Peyer's patch (tissue), 4 donors: ENCODE results near the gene CXCL16. TPM values are rescaled to one million over a fixed set of nuclear protein-coding genes. Genes with fewer than 3 reads are reported as not detected.

ENCODE experiments used
- DNase-seq, 3 donors: peaks; one replicate each; pipeline ENCODE4 v3.0.0-alpha.2; 2017 to 2019
- H3K27ac ChIP-seq, 4 donors: fragments of 200-600 bp; sonication (generic); one replicate each; pipeline ENCODE4 v1.5.1; 2016 to 2019
- H3K27me3 ChIP-seq, 2 donors: fragments of 200-600 bp; sonication (generic); one replicate each; pipeline ENCODE4 v1.5.1; 2019
- H3K36me3 ChIP-seq, 3 donors: fragments of 200-600 bp; sonication (generic); one replicate each; pipeline ENCODE4 v1.5.1; 2016 to 2019
- H3K4me1 ChIP-seq, 4 donors: fragments of 200-600 bp; sonication (generic); one replicate each; pipeline ENCODE4 v1.5.1; 2016 to 2019
- H3K4me3 ChIP-seq, 4 donors: fragments of 200-600 bp; sonication (generic); 1 replicate in 3 of 4; 2 replicates in 1 of 4; pipeline ENCODE4 v1.5.1; 2016 to 2019; ENCODE audit warnings: mild to moderate bottlenecking in 1 of 4
- H3K9me3 ChIP-seq, 4 donors: fragments of 200-600 bp; sonication (generic); one replicate each; pipeline ENCODE4 v1.5.1; 2016 to 2019; ENCODE audit warnings: mild to moderate bottlenecking in 1 of 4
- POLR2A ChIP-seq, 2 donors: fragments of 450-650 bp; IDR thresholded peaks; one replicate each; pipeline ENCODE4 v1.5.1; 2017; ENCODE audit warnings: antibody characterized with exemption in 2 of 2, mild to moderate bottlenecking in 2 of 2, moderate library complexity in 2 of 2
- total RNA-seq, 4 donors: library from RNA; depleted of rRNA; stranded (reverse); fragments of >200 nt; gene quantifications; one replicate each; pipeline ENCODE4 v1.1.0, GENCODE V29; 2016
- TF ChIP-seq, protein P1 (sequence below), 6 experiments: fragments of 450-650 bp in 4 of 6; fragments of 200-600 bp in 2 of 6; sonication (generic) in 1 of 6; IDR thresholded peaks; one replicate each; pipeline ENCODE4 v1.5.1; 2017 to 2019; ENCODE audit warnings: antibody characterized with exemption in 6 of 6, mild to moderate bottlenecking in 3 of 6, moderate library complexity in 1 of 6

The CXCL16 gene
- total RNA-seq, 4 donors from 2014 or later = 24.8 to 33.1 (median 28.0) TPM

DNA sequence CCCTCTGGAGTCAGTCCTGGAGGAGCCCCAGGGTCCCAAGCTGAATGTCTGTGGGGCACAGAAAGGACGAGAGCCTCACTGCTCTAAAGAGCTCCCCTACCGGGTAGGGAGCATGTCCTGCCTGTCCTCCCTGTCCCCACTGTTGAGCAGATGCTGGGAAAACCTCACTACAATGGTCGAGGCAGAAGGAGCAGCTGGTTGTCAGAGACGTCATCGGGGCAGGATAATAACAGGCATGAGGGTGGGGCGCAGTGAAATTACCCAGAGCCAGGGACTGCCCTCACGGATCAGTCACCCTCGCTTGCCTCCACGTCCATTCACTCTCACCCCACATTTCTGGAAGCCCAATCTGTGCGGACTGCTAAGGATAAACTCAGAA, 32.5 kb upstream of the CXCL16 start:
- DNase-seq = peak in 2 of 3 donors; percentile 69 to 77
- Histone ChIP-seq H3K4me1 (peaks cover 0 to 11% (median 2%) of the 10 kb centered on the region in 4 donors), H3K4me3 (peak overlapping the region in 3 of 4 donors; percentile 9 to 61 (median 55)), H3K27me3 (no peaks in the 10 kb centered on the region), H3K9me3 (no peaks in the 10 kb centered on the region), H3K27ac (peak overlapping the region in 3 of 4 donors; percentile 67 to 93 (median 87)), H3K36me3 (no peaks in the 10 kb centered on the region)
- TF ChIP-seq, protein P1, sequence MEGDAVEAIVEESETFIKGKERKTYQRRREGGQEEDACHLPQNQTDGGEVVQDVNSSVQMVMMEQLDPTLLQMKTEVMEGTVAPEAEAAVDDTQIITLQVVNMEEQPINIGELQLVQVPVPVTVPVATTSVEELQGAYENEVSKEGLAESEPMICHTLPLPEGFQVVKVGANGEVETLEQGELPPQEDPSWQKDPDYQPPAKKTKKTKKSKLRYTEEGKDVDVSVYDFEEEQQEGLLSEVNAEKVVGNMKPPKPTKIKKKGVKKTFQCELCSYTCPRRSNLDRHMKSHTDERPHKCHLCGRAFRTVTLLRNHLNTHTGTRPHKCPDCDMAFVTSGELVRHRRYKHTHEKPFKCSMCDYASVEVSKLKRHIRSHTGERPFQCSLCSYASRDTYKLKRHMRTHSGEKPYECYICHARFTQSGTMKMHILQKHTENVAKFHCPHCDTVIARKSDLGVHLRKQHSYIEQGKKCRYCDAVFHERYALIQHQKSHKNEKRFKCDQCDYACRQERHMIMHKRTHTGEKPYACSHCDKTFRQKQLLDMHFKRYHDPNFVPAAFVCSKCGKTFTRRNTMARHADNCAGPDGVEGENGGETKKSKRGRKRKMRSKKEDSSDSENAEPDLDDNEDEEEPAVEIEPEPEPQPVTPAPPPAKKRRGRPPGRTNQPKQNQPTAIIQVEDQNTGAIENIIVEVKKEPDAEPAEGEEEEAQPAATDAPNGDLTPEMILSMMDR (IDR thresholded peaks at IDR 0.05) = no peak
- TF ChIP-seq POLR2A (IDR thresholded peaks at IDR 0.05) = peak; percentile 19 to 59

DNA sequence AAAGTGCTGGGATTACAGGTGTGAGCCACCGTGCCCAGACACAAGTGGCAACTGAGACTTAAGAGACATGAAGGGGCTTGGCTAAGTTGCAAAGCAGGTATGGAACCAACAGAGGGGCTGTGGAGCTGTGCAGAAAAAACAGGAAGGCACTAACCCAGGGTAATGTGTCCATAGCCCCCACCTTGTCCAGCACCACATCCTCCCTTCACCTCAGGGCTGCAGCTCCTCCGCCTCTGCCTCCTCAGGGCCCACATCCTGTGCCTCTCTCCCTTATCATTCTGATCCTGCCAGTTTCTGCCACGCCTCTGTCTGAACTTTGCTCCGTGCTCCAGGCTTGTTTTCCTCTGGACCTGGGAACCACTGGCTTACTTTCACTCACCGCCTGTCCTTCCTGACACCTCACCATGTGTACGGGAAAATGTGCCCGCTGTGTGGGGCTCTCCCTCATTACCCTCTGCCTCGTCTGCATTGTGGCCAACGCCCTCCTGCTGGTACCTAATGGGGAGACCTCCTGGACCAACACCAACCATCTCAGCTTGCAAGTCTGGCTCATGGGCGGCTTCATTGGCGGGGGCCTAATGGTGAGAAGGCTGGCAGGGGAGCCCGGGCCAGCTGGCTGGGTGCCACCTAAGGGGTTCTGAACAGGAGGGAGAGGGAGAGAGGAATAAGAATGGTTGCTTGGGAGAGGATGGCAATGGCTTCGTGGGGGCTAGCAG, 31.9 kb upstream of the CXCL16 start, which contains the start of gene TM4SF5:
TM4SF5 (plus strand) TSS at position 368 of the 716 bp plus-strand sequence; CDS start at position 405, 37 bp downstream.
- peak within 1 kb of the TSS in 3 of 4 donors; percentile 67 to 93 (median 87) for H3K27ac ChIP-seq
- no peaks in the 10 kb centered on the region for H3K27me3 ChIP-seq
- TF ChIP-seq, protein P1 (IDR thresholded peaks at IDR 0.05) = peak in 1 of 6 experiments; percentile 8
- peak; percentile 45 to 78 for TF ChIP-seq POLR2A (IDR thresholded peaks at IDR 0.05)
- H3K4me3 ChIP-seq = peak within 1 kb of the TSS in 3 of 4 donors; percentile 9 to 61 (median 55)
- H3K9me3 ChIP-seq = no peaks in the 10 kb centered on the region
- H3K36me3 ChIP-seq = no peaks in the 10 kb centered on the region
- H3K4me1 ChIP-seq = peaks cover 0 to 11% (median 2%) of the 10 kb centered on the region in 4 donors
- DNase-seq = peak in 2 of 3 donors; percentile 89 to 91

DNA sequence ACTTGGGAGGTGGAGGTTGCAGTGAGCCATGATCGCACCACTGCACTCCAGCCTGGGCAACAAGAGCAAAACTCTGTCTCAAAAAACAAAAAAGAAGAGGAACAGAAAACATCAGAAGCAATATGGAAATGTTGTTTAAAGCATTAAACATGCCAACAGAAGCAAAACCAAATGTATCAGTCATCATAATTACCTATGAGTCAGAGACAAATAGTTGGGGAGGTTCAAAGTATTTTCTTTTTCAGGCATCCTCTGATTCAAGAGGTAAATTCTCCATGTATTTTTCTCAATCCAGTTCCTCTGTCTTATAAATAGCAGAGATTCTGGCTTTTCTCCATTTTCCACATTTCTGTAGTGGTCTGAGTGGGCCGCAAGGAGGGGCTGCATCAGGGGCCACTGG, 29.9 kb upstream of the CXCL16 start:
- Histone ChIP-seq H3K4me1 (peaks cover 0 to 11% (median 2%) of the 10 kb centered on the region in 4 donors), H3K4me3 (no peak overlapping the region), H3K27ac (no peak overlapping the region), H3K36me3 (no peaks in the 10 kb centered on the region), H3K27me3 (no peaks in the 10 kb centered on the region), H3K9me3 (no peaks in the 10 kb centered on the region)
- DNase-seq = no peak
- TF ChIP-seq POLR2A (IDR thresholded peaks at IDR 0.05) = no peak
- TF ChIP-seq, protein P1 (IDR thresholded peaks at IDR 0.05) = no peak

DNA sequence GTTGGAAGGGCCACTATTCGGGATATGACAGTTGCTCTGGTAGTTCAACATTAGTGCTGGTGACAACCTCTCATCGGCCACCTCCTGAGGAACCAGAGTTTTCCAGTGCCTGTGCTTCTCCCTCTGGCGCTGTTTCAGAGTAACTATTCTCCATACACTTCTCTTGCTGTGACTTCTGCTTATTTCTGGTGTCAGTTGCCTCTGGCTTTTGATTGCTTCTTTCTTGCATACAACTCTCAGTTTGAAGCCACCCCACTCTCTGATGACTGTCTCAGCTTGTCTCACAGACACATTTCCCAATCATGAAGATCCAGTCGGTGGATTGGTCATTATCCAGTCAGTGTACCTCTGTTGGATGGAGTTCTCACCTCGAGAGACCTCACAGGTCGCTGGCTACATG, 28.6 kb upstream of the CXCL16 start:
- Histone ChIP-seq H3K27me3 (no peaks in the 10 kb centered on the region), H3K27ac (no peak overlapping the region)
- DNase-seq = no peak

DNA sequence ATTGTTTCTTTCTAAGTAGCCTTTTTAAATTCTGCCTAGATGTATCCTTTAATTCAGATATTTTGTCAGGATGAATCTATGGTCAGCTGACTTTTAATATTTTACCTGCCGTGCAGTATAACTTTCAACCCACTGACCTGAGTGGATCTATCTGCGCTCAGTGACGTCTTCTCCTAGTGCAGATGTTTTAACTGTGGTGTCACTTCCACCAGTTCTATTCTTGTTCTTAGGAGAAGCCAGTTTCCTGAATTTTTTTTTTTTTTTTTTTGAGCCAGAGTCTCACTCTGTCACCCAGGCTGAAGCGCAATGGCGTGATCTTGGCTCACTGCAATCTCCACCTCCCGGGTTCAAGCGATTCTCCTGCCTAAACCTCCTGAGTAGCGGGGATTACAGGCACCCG, 27.0 kb upstream of the CXCL16 start:
- Histone ChIP-seq H3K9me3 (no peaks in the 10 kb centered on the region), H3K4me3 (no peak overlapping the region), H3K4me1 (peaks cover 0 to 11% (median 2%) of the 10 kb centered on the region in 4 donors), H3K36me3 (no peaks in the 10 kb centered on the region), H3K27me3 (no peaks in the 10 kb centered on the region), H3K27ac (peak overlapping the region in 1 of 4 donors; percentile 36)
- DNase-seq = no peak
- TF ChIP-seq, protein P1 (IDR thresholded peaks at IDR 0.05) = no peak
- TF ChIP-seq POLR2A (IDR thresholded peaks at IDR 0.05) = no peak

More for the DNA sequence above, 28.6 kb upstream of the CXCL16 start:
- no peaks in the 10 kb centered on the region for H3K9me3 ChIP-seq
- no peaks in the 10 kb centered on the region for H3K36me3 ChIP-seq
- H3K4me1 ChIP-seq = peaks cover 0 to 11% (median 2%) of the 10 kb centered on the region in 4 donors
- no peak overlapping the region for H3K4me3 ChIP-seq
- no peak for TF ChIP-seq POLR2A (IDR thresholded peaks at IDR 0.05)
- TF ChIP-seq, protein P1 (IDR thresholded peaks at IDR 0.05) = no peak
